Measurements from ENCODE around the gene COQ8B.
A peak's percentile ranks its signal among the peaks of the same experiment; 100 is the strongest.

The COQ8B gene

GRCh38 chr19:40713939-40714338, 2.7 kb downstream of the COQ8B start:
- Mint-ChIP-seq H3K27ac (no peak overlapping the region), H3K4me1 (peaks cover 51% of the 10 kb centered on the region), H3K36me3 (peaks cover 12% of the 10 kb centered on the region), H3K27me3 (no peaks in the 10 kb centered on the region), H3K9me3 (no peaks in the 10 kb centered on the region), H3K4me3 (peak overlapping the region; percentile 61)

DNA sequence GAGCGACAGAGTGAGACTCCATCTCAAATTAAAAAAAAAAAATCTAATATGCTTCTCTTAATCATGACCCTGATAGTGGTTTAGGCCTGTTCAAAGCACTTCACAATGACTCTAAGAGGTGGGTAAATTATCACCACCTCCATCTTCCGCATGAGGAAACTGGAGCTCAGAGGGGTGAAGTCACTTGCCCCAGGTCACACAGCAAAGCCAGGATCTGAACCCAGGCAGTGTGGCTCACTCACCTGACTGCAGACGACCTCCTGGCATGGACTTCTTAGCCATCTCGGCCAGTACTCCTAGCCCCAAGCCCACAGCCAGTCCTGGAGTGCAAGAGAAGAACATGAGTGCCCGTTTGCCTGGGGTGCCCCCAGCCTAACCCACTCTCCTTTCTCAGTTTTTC, 6.9 kb downstream of the COQ8B start:
- no peaks in the 10 kb centered on the region for H3K27me3 Mint-ChIP-seq
- no peak overlapping the region for H3K27ac Mint-ChIP-seq
- H3K36me3 Mint-ChIP-seq, result peaks cover 14% of the 10 kb centered on the region
- peaks cover 28% of the 10 kb centered on the region for H3K4me1 Mint-ChIP-seq
- H3K9me3 Mint-ChIP-seq, result no peaks in the 10 kb centered on the region
- H3K4me3 Mint-ChIP-seq, result no peak overlapping the region

DNA sequence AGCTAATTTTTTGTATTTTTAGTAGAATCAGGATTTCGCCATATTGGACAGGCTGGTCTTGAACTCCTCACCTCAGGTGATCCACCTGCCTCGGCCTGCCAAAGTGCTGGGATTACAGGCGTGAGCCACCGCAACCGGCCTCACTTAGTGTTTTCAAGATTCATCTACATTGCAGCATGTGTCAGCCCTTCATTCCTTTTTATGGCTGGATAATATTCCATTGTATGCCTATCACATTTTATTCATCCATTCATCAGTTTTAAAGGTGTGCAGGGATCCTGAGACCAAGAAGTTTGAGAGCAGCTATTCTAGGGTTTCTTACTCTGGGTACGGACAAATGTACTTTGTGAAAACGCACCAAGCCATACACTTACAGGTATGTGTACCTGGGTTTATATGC, 9.1 kb downstream of the COQ8B start:
- no peak overlapping the region for H3K4me3 Mint-ChIP-seq
- H3K36me3 Mint-ChIP-seq, result peaks cover 15% of the 10 kb centered on the region
- no peak overlapping the region for H3K27ac Mint-ChIP-seq

DNA sequence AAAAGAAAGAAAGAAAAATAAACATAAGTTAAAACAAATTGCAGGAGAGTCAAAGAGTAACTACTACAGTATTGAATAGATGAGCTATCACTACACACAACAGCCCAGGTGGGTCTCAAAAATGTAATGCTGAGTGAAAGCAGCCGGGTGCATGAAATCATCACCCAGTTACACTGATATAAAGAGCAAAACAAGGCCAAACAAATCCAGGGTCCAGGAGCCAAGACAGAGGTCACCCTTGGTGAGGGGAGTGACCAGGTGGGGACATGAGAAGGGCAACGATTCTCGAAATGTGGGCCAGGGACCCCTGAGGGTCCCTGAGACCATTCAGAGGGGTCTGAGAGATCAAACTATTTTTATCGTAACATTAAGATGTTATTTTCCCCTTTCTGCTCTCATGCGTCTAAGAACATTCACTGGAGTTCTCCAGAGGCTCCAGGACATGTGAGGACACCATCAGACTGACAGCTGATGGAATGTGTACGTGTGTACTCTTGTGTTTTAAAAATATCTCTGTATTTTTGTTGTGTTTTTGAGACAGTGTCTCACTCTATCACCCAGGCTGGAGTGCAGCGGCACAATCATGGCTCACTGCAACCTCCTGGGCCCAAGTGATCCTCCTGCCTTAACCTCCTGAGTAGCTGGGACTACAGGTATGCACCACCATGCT, 10.6 kb downstream of the COQ8B start:
- H3K36me3 Mint-ChIP-seq, result peaks cover 13% of the 10 kb centered on the region
- no peaks in the 10 kb centered on the region for H3K27me3 Mint-ChIP-seq
- no peak overlapping the region for H3K4me3 Mint-ChIP-seq
- H3K9me3 Mint-ChIP-seq, result no peaks in the 10 kb centered on the region
- peaks cover 8% of the 10 kb centered on the region for H3K4me1 Mint-ChIP-seq
- no peak overlapping the region for H3K27ac Mint-ChIP-seq

More for the DNA sequence above, 9.1 kb downstream of the COQ8B start:
- no peaks in the 10 kb centered on the region for H3K27me3 Mint-ChIP-seq
- no peaks in the 10 kb centered on the region for H3K9me3 Mint-ChIP-seq
- H3K4me1 Mint-ChIP-seq, result peaks cover 17% of the 10 kb centered on the region

GRCh38 chr19:40705362-40705651, 11.4 kb downstream of the COQ8B start:
- no peak overlapping the region for H3K27ac Mint-ChIP-seq
- peaks cover 12% of the 10 kb centered on the region for H3K36me3 Mint-ChIP-seq
- no peaks in the 10 kb centered on the region for H3K27me3 Mint-ChIP-seq
- no peak overlapping the region for H3K4me3 Mint-ChIP-seq
- peaks cover 7% of the 10 kb centered on the region for H3K4me1 Mint-ChIP-seq
- no peaks in the 10 kb centered on the region for H3K9me3 Mint-ChIP-seq

- no peak overlapping the region for H3K27ac Mint-ChIP-seq
- H3K4me3 Mint-ChIP-seq, result no peak overlapping the region
- no peaks in the 10 kb centered on the region for H3K9me3 Mint-ChIP-seq
- H3K36me3 Mint-ChIP-seq, result peaks cover 12% of the 10 kb centered on the region
- H3K27me3 Mint-ChIP-seq, result no peaks in the 10 kb centered on the region
- H3K4me1 Mint-ChIP-seq, result peaks cover 7% of the 10 kb centered on the region
Measured at GRCh38 chr19:40704491-40705361, 12.0 kb downstream of the COQ8B start.

DNA sequence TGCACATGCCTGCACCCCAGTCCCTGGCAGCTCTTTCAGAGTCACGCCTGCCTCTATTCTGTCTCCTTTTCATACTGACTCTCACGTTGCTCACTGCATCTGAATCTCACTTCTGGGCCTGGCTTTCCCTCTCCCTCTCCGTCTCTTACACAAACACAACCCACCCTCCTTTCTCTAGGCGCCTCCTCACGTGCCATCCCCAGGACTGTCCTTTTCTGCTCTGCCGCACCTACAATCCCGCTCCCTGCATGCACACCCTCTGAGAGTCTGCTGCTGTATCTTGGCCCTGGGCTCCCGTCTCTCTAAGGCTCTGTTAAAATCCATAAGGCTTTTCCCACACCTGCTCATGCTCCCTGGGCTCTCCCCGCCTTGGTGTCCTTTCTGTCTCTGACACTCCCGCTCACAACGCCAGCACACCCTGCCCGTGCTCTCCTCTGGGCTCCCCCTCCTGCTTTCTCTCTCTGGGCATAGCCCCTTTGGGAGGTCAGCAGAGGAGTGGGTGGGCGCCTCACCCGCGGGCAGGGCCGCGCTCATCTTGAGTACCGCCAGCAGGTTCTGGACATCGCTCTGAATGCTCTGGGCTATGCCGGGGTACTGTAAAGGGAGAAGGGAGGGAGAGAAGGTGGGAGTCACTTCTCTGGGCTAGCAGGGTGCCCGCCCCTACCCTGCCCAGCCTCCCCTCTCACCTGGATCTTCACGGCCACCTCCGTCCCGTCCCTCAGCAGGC, 13.5 kb downstream of the COQ8B start:
- H3K4me3 Mint-ChIP-seq, result no peak overlapping the region
- peaks cover 6% of the 10 kb centered on the region for H3K36me3 Mint-ChIP-seq
- no peak overlapping the region for H3K27ac Mint-ChIP-seq
- H3K9me3 Mint-ChIP-seq, result no peaks in the 10 kb centered on the region
- no peaks in the 10 kb centered on the region for H3K27me3 Mint-ChIP-seq
- no peaks in the 10 kb centered on the region for H3K4me1 Mint-ChIP-seq

- H3K36me3 Mint-ChIP-seq, result peaks cover 6% of the 10 kb centered on the region
- H3K9me3 Mint-ChIP-seq, result no peaks in the 10 kb centered on the region
Measured at GRCh38 chr19:40702337-40703012, 14.2 kb downstream of the COQ8B start.

DNA sequence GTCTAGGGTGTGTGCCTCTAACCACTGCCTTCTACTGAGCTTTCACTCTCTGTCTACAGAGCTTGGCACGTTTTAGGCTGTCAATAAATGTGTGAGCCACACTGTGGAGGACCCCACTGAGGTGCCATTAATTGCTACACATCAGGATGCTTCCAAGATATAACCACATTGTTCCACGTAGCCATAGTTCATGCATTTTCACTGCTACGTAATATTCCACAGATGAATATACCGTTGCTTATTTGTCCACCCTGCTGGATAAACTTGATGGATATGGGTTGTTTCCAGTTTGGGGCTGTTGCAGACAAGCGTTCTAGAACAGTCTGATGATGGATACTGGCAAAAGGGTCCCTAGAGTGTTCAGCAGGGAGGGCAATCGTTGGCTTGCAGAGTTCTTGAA, 14.9 kb downstream of the COQ8B start:
- H3K36me3 Mint-ChIP-seq, result peaks cover 6% of the 10 kb centered on the region
- no peaks in the 10 kb centered on the region for H3K4me1 Mint-ChIP-seq
- no peaks in the 10 kb centered on the region for H3K9me3 Mint-ChIP-seq
- no peak overlapping the region for H3K27ac Mint-ChIP-seq
- no peaks in the 10 kb centered on the region for H3K27me3 Mint-ChIP-seq
- H3K4me3 Mint-ChIP-seq, result no peak overlapping the region

More at GRCh38 chr19:40702337-40703012, 14.2 kb downstream of the COQ8B start:
- Mint-ChIP-seq H3K27me3 (no peaks in the 10 kb centered on the region), H3K27ac (no peak overlapping the region), H3K4me1 (no peaks in the 10 kb centered on the region), H3K4me3 (no peak overlapping the region)

GRCh38 chr19:40700083-40700482, 16.6 kb downstream of the COQ8B start:
- H3K27ac Mint-ChIP-seq, result no peak overlapping the region
- no peaks in the 10 kb centered on the region for H3K9me3 Mint-ChIP-seq
- H3K27me3 Mint-ChIP-seq, result no peaks in the 10 kb centered on the region
- H3K4me3 Mint-ChIP-seq, result no peak overlapping the region
- H3K4me1 Mint-ChIP-seq, result no peaks in the 10 kb centered on the region
- peaks cover 6% of the 10 kb centered on the region for H3K36me3 Mint-ChIP-seq

GRCh38 chr19:40697007-40697406, 19.7 kb downstream of the COQ8B start:
- H3K9me3 Mint-ChIP-seq, result no peaks in the 10 kb centered on the region
- H3K27me3 Mint-ChIP-seq, result no peaks in the 10 kb centered on the region
- no peak overlapping the region for H3K27ac Mint-ChIP-seq
- no peak overlapping the region for H3K4me3 Mint-ChIP-seq
- no peaks in the 10 kb centered on the region for H3K4me1 Mint-ChIP-seq
- peaks cover under 1% of the 10 kb centered on the region for H3K36me3 Mint-ChIP-seq

GRCh38 chr19:40695881-40696280, 20.8 kb downstream of the COQ8B start:
- Mint-ChIP-seq H3K27ac (no peak overlapping the region), H3K9me3 (no peaks in the 10 kb centered on the region), H3K27me3 (no peaks in the 10 kb centered on the region), H3K4me3 (no peak overlapping the region), H3K36me3 (no peaks in the 10 kb centered on the region), H3K4me1 (peaks cover under 1% of the 10 kb centered on the region)

DNA sequence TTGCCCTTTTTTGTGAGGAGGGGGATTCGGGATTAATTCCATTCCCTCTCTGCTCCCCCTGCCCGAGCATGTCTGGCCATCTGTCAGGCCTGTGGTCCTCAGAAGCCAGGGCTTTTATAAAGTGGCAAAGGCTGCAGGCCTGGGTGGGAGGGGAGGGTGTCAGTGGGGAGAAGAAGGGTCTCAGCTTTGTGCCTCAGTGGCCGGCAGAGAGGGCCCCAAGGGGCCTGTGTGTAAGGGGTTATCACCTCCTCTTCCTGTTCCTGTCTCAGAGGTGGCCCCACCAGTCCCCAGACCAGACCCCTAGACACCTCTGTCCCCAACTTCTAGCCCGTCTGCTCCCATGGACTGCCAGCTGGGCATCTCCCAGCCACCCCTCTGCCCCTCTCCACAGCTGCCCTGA, 22.8 kb downstream of the COQ8B start:
- no peaks in the 10 kb centered on the region for H3K9me3 Mint-ChIP-seq
- no peaks in the 10 kb centered on the region for H3K27me3 Mint-ChIP-seq
- H3K4me3 Mint-ChIP-seq, result no peak overlapping the region
- H3K36me3 Mint-ChIP-seq, result no peaks in the 10 kb centered on the region
- H3K27ac Mint-ChIP-seq, result no peak overlapping the region
- H3K4me1 Mint-ChIP-seq, result peaks cover 4% of the 10 kb centered on the region

GRCh38 chr19:40693150-40693788, 23.4 kb downstream of the COQ8B start:
- Mint-ChIP-seq H3K27me3 (no peaks in the 10 kb centered on the region), H3K9me3 (no peaks in the 10 kb centered on the region), H3K36me3 (no peaks in the 10 kb centered on the region), H3K27ac (peak overlapping the region; percentile 46), H3K4me3 (no peak overlapping the region), H3K4me1 (peaks cover 4% of the 10 kb centered on the region)

GRCh38 chr19:40692212-40692551, 24.5 kb downstream of the COQ8B start:
- no peaks in the 10 kb centered on the region for H3K36me3 Mint-ChIP-seq
- peaks cover 4% of the 10 kb centered on the region for H3K4me1 Mint-ChIP-seq
- H3K9me3 Mint-ChIP-seq, result no peaks in the 10 kb centered on the region
- H3K4me3 Mint-ChIP-seq, result peak overlapping the region; percentile 53
- H3K27me3 Mint-ChIP-seq, result no peaks in the 10 kb centered on the region
- no peak overlapping the region for H3K27ac Mint-ChIP-seq
